Stimulated activated CD8-positive, alpha-beta memory T cell treated with anti-CD3 and anti-CD28 coated beads, Interleukin-12 subunit alpha, Interleukin-12 subunit beta, amount 100 ng/mL, for 24 hours (primary cell): ENCODE measurements around the gene ICE1.
"Not testable (repeated sequence)": the region's sequence is repeated elsewhere in the genome, so short reads cannot be mapped to it uniquely, and the experiment has no call there.

Experiments used
- DNase-seq: peaks from one replicate; pipeline ENCODE4 v3.0.0-alpha.2; 2020; ENCODE audit errors: extremely low read depth

Gene ICE1, protein sequence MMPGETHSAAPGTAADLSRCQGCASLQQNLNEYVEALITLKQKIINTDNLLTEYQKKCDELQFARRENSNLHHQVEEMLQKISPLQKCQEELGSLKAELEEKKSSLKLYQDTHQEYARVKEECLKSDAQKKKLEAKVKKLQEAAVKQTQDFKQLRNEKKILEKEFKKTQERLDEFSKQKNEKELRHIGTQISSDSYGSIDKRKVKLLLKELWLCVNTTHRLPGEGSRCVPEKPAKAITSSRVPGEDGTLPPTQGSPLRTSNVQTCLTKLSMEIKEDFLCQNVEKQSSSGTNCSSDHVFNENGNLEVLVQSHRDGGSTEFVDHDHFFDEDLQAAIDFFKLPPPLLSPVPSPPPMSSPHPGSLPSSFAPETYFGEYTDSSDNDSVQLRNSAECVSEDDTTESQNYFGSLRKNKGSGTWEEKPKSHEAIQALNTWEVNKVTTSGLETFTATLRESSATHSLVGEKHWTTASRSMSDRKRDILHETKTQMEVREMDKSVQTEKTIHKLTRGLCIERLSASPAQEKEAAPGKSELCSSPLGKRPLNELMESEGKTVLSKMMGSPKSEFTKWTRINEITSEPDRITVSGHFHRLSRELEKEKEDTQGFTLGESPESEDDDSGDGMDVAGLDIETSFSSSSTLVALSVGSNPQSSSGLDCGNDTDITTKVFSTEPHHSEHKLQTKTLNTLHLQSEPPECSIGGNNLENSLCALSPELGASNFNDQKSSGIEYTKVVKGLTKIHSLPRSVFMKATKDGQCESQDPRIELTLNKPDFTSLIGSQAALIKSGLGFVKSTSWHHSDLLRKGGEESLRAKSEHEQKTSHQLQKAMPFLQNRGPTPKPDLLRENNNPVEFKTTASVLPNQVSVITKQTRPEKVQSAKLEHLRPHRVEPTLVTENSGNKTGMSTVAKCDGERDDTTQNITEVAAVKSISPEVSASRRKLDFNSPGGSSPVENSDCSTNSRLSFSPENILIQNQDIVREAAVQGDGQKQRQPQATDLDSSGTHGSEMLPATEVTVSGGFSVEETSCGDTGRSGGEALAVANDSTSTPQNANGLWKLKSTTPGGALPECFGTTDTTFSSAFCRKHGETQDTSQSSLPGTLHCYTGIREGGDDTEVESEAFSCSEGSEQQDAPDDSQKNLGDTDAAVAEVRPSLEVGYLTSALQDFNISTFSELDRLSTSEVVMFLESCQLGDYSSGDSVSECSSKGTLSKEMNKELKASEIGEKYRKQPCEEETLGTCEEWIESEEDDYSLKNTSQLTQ (N-terminal part only)

DNA sequence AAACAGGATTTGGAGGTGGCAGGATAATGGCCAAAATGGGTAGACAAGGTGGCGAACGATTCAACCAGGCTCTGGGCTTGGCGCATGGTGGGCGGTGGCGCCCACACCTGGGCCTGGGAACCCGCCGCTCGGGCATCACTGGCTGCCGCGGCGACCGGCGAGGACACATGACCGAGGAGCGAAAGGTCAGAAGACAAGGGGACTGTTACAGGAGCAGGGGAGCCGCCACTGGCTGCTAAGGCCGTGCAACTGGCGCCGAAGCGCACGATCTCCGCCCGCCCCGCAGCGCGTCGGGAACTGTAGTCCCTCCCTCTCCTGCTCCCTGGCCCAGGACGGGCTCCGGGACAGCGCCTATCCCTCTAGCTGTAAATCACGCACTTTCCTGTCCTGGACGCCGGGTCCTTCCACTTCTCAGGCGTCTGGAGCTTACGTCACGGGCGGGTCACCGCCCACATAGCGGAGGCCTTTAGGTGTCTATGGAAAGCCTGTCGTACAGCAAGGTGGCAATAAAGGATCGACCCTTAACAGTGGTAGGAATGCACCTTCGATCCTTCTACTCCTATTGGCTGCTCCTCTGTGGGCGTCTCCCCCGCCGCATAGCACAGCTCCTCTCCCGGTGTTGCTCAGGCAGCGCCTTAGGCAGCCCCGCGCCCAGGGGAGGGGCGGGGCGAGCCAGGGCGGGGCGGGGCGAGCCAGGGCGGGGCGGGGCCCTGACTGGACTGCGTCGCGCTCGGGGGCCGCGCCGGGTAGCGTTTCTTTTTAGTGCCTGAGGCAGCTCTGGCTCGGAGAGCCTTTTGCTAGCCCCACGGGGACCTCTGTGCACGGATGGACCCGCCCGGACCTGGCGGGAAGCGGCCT lies at the start of gene ICE1:
TSS of gene ICE1 (plus strand) at position 717 of the 858 bp plus-strand sequence. CDS start 239 bp downstream, outside the sequence.
- peak; percentile 76 for DNase-seq

DNA sequence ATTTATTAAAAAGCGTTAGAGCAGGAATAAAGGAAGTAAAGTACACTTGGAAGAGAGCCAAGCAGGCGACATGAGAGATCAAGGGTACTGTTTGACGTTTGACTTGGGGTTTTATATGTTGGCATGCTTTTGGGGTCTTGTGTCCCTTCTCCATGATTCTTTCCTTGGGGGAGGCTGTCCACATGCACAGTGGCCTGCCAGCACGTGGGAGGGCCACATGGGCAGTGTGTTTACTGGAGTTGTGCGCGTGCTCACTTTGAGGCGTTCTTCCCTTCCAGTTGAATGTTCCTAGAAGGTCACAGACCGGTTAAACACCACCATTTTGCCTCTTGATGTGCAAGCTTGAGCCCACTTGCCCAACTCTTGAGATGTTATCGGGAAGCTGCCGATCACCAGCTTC lies 49.5 kb upstream of the ICE1 start:
- DNase-seq, result no peak

DNA sequence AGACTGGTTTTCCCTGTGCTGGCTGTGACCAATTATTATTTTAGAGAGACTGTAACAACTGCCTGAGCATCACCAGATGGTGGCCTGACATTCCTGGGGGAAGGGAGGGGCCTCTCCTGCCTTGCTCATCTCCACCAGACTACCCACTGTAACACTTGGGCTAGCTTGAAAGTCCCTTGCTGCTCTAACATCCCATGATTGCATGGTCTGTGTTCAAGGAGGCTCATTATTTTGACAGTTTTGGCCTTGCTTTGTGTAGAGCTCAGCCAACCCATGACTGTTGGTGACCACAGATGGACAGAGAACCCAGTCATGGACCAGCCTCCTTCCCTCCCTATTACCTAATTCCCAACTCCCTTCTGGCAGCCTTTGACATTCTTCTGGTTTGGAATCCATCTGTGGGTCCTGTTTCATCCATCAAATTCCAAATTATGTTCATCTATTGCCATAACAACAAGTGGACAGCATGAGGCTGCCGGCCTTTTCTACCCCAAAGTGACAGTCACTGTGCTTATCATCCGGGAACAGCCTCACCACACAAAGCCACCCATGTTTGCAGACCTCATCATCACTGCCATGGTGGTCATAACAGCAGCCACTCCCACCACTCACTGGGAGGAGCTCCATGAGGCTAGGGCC lies 49.0 kb upstream of the ICE1 start:
- no peak for DNase-seq

DNA sequence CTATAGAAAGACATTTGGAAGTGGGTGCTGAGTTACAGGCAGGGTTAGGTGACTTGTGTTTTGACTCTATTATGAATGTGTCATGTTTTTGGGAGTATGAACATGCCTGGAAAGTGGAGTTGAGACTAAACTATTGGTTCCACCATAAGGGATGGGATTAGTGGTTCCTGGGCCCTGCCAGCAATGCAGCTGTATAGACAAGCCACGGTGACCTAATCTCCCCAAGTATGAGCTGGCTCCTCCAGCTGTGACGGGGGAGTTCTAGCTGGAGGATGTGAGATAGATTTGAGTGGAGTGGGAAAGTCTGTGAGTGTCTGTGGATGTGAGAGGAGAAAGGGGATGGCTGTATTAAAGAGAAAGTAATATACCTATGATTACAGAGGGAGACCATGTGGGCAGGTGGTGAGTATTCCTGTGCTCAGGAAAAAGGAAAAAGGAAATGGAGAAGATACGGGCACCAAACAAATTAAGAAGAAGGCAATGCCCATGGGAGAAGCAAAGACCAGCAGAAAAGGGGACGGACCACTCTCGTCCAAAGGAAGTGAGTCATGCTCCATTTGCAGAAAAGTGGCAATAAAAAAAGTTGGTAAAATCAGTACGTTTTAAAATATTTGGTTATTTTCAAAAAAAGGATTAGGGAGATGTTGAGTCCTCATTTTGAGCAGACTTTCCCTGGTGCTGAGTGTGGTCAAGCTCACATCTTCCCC lies 48.3 kb upstream of the ICE1 start:
- no peak for DNase-seq

DNA sequence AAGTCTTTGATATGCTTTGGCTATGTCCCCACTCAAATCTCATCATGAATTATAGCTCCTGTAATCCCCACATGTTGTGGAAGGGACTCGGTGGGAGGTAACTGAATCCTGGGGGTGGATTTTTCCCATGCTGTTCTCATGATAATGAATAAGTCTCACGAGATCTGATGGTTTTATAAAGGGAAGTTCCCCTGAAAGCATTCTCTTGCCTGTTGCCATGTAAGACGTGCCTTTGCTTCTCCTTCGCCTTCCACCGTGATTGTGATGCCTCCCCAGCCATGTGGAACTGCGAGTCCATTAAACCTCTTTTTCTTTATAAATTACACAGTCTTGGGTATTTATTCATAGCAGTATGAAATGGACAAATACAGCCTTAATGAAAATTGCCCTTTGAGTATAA lies 44.7 kb upstream of the ICE1 start:
- no peak for DNase-seq

DNA sequence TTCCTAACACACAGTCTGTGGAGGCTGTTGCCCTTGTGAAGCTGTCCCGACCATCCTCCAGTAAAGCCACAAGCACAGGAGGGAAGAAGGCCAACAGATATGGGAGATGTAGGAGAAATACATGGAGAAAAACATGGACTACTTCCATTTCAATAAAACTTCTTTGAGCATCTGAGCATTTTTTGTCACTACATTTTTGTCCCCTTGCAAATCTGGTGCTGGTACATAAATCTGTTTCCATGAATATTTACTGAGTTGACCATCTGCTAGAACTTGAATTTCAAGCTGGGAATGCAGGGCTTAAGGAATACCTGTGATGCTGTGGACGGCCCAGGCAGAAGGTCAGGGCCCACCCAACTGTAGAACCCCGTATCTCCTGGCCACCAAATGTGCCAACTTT lies 43.9 kb upstream of the ICE1 start:
- no peak for DNase-seq

DNA sequence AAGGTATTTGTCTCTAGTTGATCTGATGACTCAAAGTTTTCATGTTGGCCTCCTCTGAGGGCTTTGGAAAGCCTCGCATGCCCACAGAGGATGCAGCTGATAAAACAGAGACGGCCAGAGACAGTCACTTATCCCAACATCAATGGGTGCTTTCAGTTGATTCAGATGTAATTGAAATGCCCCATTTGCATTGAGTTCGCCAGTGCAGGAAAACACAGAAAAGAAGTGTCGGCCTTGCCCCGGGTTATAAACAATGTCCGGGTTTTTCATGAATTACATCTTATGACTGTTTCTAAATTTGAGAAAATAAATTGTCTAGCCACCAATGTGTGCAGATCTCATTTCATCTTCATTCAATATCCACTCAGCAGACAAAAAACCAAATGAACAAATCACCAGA lies 42.2 kb upstream of the ICE1 start:
- no peak for DNase-seq

DNA sequence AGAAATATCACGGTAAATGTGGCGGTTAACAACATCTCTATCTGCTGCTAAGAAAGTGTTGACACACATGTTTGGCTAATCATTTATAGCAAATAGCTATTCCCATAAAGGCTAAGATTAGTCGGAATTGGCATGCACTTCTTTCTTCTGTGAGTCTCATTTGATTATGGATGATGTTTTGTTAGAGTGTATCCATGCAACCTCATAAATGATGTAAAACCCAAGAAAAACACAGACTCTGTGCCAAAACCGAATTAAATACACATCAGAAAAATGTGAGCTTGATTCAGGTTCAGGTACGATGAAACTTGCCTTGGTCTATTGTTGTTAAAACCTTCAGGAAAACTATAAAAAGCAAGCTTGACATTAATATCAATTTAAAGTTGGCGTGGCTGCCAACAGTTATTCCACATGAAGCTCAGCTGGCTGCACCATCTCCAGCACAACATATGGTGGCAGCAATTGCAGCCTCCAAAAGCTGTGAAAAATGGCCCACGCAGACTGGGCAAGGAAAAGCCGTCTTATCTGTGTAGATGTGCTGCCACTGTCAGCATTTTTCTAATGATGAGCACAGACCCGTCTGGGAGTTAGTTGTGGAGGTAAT lies 41.1 kb upstream of the ICE1 start:
- no peak for DNase-seq

DNA sequence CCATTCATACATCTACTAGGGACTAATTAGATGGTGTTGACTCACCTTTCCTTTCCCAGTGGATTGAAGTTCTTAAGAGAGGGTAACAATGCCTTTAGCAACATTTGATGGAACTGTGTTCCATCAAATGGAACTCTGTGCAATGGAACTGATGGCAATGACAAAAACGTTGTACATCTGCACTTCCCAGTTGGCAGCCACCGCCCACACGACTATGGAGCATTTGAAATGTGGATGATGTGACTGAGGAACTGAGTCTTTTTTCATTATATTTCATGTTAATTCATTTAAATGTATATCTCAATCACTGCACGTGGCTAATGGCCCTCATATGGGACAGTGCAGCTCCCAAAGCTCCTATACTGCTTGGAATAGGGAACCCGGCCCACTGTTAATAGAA lies 39.0 kb upstream of the ICE1 start:
- DNase-seq, result no peak

DNA sequence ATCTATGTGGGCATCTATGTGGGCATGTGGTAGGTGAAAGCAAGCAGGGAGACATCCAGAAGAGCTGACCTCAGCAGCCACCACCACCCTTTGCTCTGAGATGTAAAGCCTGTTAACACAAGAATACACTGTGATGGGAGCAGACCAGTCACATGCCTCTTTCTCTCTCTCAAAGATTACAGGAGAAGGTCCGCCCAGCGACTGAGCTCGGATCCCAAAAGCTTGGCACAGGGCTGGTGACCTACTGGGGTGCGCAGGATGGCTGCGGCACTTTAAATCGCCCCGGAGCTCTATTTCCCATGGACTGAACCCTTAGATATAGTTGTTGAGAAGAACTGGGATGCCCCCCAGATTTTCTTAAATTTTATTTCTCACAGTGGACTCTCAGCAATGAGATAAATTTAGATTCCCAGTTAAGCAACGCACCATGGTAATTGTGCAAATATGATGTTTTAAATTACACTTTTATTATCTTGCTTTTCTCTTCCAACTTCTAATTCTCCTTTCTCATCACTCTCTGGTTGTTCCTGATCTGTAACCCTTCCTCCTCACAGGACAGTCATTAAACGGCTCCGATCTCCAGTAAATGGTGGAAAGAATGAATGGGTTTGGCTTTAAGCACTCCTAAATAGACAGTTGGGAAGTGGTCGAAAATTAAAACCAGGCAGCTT lies 37.7 kb upstream of the ICE1 start:
- no peak for DNase-seq

DNA sequence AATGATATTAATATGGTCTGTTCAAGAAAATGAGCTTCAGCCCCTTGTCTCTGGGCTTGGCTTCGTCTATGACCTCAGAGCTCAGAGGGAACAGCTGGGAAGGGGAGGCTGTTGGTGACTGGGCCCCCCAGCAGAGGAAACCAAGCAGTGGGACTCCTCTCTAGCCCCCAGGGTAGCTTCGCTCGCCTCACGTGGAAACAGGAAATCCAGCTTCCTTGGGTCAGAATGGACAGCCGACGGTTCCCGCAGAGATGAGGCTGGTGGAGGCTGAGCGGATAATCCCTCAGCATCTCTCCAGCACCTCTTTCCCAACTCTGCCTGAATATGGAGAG lies 37.2 kb upstream of the ICE1 start:
- DNase-seq, result no peak

DNA sequence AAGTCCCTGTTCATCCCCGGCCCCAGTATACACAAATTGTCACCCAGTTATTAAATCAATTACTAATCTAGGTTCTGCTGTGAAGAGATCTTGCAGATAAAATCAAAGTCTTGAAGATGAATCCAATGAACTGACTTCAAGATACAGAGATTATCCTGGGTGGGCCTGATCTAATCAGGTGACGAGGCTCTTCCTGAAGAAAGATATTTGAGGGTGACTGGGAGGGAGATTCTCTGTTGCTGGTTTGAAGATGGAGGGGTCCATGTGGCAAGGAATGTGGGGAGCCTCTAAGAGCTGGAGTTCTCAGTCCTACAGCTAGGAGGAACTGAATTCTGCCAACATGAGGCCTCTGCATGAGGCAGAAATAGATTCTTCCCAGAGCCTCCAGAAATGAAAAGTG lies 36.1 kb upstream of the ICE1 start:
- DNase-seq, result no peak

DNA sequence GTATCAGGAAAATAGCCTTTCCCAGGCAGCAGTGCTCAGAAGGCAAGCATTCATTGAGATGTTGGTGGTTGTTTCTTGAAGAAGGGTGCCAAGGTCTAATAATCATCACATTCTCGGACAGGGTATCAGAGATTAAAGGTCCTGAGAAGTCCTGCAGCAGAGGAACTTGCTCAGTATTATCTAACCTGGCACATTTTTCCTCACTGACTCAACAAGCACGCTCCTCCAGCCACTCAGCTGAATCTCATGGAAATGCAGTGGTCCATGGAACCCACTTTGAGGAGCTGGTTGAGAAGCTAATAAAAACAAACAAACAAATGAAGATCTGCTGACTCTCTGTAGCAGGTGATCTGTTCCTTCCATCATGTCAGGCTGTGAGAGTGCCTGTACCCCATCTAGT lies 35.3 kb upstream of the ICE1 start:
- no peak for DNase-seq

DNA sequence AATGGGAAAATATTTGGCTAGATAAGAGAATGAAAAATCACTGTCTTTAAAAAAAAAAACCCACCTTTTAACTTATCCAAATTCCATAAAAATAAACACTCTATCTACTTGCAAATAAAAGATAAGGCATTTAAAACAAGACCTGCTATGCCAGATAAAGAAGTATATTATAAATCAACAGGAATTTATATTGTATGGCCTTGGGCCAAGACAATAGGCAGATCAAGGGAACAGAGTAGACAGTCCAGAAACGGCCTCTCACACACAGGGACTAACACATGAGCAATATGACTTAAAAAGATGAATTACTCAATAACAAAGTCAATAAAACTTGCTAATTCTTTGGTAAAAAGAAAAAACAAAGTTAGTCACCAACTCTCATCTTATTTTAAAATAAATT lies 34.7 kb upstream of the ICE1 start:
- no peak for DNase-seq

DNA sequence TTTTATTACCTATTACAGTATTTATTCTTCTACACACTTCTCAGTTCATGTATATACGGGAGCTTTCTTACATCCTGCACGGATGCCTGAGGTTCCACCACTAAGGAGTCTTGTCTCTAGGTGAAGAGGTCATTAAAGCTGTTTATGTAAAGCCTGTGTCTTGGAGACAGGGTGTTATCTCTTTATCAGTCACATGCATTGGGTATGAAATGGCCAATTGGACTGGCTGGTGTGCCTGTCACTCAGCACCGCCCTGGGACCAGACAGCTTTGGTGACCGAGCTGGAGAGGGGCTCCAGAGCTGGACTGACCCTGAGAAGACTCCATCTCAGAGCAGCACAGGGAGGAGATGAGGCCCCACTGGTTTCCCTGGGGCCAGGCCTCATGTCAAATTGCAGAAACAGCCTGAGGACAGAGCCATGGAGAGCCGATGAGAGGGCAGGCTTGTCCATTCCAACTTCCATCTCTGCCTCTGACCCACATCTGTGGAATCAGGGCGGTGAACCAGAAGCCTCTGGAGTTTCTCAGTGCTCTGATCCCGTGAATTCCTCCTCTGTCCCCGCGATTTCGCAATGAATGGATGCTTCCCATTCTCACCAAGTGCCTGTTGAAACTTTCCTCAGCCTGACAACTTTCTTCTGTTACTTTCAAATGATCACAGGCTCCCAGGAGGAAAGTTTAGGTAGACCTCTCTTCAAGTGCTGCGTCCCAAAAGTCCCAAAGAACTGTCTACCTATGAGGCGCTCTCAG lies 32.2 kb upstream of the ICE1 start:
- DNase-seq, result not testable (repeated sequence)

DNA sequence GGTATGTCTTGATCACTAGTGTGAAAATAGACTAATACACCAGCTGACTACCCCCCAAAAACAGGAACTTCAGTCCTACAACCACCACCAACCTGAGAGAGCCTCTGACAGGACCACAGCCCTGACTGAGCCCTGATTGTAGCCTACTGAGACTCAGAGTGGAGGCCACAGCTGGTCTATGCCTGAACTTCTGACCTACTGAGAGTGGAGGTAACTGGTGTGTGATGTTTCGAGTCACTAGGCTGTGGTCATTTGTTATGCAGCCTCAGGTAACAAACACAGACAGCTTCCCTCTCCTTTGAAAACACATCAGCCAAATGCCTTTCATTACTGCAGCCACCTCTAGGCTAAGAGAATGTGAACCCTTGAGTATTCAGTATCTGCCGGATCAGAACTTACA lies 30.0 kb upstream of the ICE1 start:
- DNase-seq, result not testable (repeated sequence)

DNA sequence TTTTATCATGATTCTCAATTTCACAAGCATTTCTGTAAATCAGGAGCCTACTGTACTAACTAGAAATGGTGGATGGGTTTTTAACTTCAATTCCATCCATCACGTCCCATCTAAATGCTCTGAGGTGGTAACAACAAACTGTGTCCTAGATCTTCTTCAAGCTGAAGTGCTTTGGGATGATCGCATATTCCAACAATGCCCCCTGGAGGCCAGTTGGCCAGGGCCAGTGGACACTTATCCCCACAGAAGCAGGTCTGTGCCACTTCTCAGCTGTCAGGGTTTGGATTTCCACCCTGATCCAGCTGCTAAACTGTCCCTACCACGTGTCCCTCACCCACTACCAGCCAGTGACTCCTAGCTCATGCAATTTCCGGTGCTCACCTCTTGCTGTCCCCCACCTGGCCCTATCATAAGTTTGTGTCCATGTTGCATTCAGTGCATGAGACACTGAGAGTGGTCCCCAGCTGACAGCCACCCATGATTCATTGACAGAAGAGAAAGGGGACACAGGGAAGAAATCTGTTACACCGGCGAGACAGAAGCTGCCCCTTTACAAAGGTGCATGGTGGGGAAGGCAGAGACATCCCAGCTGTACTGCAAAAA lies 28.0 kb upstream of the ICE1 start:
- not testable (repeated sequence) for DNase-seq

DNA sequence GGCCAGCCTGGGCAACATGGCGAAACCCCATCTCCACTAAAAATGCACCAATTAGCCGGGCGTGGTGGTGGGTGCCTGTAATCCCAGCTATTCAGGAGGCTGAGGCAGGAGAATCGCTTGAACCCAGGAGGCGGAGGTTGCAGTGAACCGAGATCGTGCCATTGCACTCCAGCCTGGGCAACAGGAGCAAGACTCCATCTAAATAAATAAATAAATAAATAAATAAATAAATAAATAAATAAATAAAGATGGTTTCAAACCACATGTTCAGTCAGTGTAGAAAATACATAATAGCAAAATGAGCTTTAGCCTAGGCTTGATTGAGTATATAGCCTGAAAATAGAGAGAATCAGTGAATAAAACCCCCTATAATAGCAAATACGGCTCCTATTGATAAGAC lies 27.4 kb upstream of the ICE1 start:
- not testable (repeated sequence) for DNase-seq
